Body of pancreas (tissue), 4 donors: ENCODE results near the gene TMEM95.

Experiments
- POLR2A ChIP-seq, 3 donors: fragments of 450-650 bp; IDR thresholded peaks; one replicate each; pipeline ENCODE4 v1.6.1; 2016; ENCODE audit warnings: antibody characterized with exemption in 3 of 3, mild to moderate bottlenecking in 2 of 3
- TF ChIP-seq, protein P1 (sequence below), 7 experiments: fragments of 450-650 bp in 4 of 7; fragments of 200-600 bp in 3 of 7; sonication (generic) in 3 of 7; IDR thresholded peaks; one replicate each; pipeline ENCODE4 v1.5.1; 2016 to 2019; ENCODE audit warnings: antibody characterized with exemption in 7 of 7

DNA sequence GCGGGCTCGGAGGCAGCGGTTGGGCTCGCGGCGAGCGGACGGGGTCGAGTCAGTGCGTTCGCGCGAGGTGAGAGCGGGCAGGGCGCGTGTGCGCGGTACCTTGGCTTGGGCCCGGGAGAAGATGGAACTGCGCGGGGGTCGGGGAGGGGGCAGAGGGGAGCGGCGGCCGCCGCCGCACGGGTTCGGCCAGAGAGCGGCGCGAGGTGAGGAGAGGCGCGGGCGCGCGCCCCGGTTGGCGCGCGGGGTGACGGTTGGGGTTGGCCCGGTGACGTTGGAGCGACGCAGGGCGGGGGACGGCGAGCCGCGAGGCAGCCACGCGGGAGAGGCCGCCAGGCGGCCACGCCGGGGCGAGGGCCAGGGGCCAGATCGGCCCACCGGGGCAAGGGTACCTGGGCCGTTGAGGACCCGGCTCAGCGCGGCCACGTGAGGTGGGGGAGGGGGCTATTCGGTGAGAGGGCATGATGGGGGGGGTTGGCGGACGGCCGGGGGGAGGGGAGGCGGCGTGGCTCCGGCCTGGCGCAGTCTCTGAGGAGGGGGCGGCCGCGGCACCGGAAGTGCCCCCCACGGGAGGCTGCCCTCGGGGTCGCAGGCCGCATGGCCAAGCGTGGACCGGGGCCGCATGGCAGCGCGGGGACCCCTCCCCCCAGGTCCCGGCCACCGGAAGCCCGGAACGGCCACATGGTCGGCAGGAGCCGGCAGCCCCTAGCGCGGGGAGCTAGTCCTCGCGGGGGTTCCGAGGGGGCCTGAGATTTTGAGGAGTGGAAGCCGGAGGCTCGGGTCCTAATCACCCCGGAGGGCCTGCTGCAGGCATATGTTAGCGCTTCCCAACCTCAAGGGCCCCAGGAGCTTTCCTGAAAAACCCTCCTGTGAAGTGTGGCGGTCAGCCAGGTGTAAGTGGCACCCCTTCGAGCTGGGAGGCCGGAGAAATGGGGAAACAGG, 47.0 kb upstream of the TMEM95 start:
- TF ChIP-seq, protein P1, sequence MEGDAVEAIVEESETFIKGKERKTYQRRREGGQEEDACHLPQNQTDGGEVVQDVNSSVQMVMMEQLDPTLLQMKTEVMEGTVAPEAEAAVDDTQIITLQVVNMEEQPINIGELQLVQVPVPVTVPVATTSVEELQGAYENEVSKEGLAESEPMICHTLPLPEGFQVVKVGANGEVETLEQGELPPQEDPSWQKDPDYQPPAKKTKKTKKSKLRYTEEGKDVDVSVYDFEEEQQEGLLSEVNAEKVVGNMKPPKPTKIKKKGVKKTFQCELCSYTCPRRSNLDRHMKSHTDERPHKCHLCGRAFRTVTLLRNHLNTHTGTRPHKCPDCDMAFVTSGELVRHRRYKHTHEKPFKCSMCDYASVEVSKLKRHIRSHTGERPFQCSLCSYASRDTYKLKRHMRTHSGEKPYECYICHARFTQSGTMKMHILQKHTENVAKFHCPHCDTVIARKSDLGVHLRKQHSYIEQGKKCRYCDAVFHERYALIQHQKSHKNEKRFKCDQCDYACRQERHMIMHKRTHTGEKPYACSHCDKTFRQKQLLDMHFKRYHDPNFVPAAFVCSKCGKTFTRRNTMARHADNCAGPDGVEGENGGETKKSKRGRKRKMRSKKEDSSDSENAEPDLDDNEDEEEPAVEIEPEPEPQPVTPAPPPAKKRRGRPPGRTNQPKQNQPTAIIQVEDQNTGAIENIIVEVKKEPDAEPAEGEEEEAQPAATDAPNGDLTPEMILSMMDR (IDR thresholded peaks at IDR 0.05) = peak in 2 of 7 experiments; percentile 3 to 18
- TF ChIP-seq POLR2A (IDR thresholded peaks at IDR 0.05) = no peak
